Prostate gland (tissue), 2 donors: ENCODE results near the gene SIK2. TPM values are rescaled to one million over a fixed set of nuclear protein-coding genes. Genes with fewer than 3 reads are reported as not detected.

ENCODE experiments used
- DNase-seq: peaks from one replicate; pipeline ENCODE4 v3.0.0-alpha.2; 2019; ENCODE audit warnings: low spot score
- H3K27ac ChIP-seq, 2 donors: fragments of 200-600 bp; sonication (generic); 2 replicates each; pipeline ENCODE4 v1.5.1; 2017 to 2019
- H3K27me3 ChIP-seq: fragments of 200-600 bp; sonication (generic); replicated peaks from 2 replicates; pipeline ENCODE4 v1.5.1; 2019; ENCODE audit not compliant: insufficient read depth
- H3K36me3 ChIP-seq, 2 donors: fragments of 200-600 bp; sonication (generic); 1 replicate in 1 of 2; 2 replicates in 1 of 2; pipeline versions ENCODE4 v1.5.1 to v1.8.1; 2017 to 2019
- H3K4me1 ChIP-seq: fragments of 200-600 bp; sonication (generic); replicated peaks from 2 replicates; pipeline ENCODE4 v1.5.1; 2019
- H3K4me3 ChIP-seq, 2 donors: fragments of 200-600 bp; sonication (generic); 2 replicates each; pipeline ENCODE4 v1.5.1; 2017 to 2019
- H3K9me3 ChIP-seq: fragments of 200-600 bp; sonication (generic); 2 replicates; pipeline ENCODE4 v1.5.1; 2017
- POLR2A ChIP-seq: fragments of 450-650 bp; IDR thresholded peaks from one replicate; pipeline ENCODE4 v1.6.1; 2016; ENCODE audit warnings: antibody characterized with exemption, mild to moderate bottlenecking
- POLR2AphosphoS5 ChIP-seq: sonication (generic); formaldehyde crosslinking; IDR thresholded peaks from one replicate; pipeline ENCODE4 v1.6.1; 2017; ENCODE audit warnings: antibody characterized with exemption
- WGBS: methylation state at CpG from one replicate; pipeline ENCODE4 v1.1.5; 2018; 5-methylcytosine and 5-hydroxymethylcytosine counted together
- intact Hi-C: fragments of 100-400 bp; cut with DNase I; formaldehyde crosslinking; loops from one replicate; pipeline ENCODE4 v1.14.2; 2022
- total RNA-seq, 2 donors: library from RNA; depleted of rRNA; stranded (reverse); fragments of >200 nt; gene quantifications; one replicate each; pipeline ENCODE4 v1.1.0, GENCODE V29; 2016
- TF ChIP-seq, protein P1 (sequence below), 4 experiments: fragments of 200-600 bp in 2 of 4; fragments of 450-650 bp in 2 of 4; sonication (generic) in 2 of 4; IDR thresholded peaks; 1 replicate in 3 of 4; 2 replicates in 1 of 4; pipeline ENCODE4 v1.5.1; 2016 to 2019; ENCODE audit warnings: antibody characterized with exemption in 4 of 4, mild to moderate bottlenecking in 2 of 4, moderate library complexity in 2 of 4

Gene SIK2
- total RNA-seq, 2 donors from 2014 or later = 13.0 to 18.7 TPM

GRCh38 chr11:111601636-111601978 is 642 bp upstream of the SIK2 start:
- intact Hi-C loops = loop anchor here (5.0 kb wide), 1 partner anchor 126 kb away; no protein-coding TSS in a partner anchor
- peak overlapping the region; percentile 96 to 97 for H3K27ac ChIP-seq
- 20% methylated on average over 9 of the region's 9 CpGs for WGBS

DNA sequence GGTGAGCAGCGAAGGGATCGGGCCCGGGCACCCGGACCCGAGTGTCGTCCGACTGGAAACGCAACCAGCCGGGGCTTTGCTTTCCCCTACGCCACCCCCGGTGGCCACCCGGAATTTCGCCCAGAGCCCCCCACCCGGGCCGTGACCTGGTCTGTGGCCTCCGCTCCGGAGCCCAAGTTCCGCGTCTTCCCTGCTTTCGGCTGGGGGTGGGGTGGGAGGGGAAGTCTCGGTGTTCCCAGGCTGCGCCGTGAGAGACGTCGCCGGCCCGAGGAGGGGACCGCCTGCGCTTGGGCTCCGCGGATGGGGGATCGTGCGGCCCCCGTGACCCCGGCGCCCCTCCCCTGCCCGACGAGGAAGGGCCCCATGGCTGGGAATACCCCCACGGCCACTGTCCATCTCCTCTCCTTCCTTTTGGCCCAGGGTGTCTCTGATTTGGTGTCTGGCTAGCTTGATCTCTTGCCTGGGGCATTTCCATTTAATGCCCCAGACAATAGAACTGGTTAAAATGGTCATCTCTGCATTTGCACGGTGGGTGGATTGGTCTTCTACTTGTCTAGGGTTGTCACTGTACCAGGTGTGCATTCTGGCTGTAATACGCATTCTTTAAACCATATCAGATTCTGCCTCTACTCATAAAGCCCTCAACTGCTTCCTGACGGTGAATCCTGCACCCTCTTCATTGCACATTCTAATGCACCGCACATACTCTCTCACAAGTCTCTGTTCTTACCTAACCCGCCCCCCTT is 789 bp downstream of the SIK2 start:
- Histone ChIP-seq H3K9me3 (no peaks in the 10 kb centered on the region), H3K36me3 (no peaks in the 10 kb centered on the region), H3K27ac (peak overlapping the region; percentile 96 to 97), H3K27me3 (no peaks in the 10 kb centered on the region), H3K4me1 (no peaks in the 10 kb centered on the region), H3K4me3 (peak overlapping the region; percentile 79 to 90)
- peak; percentile 16 for DNase-seq
- intact Hi-C loops = loop anchor here (1.0 to 5.0 kb wide), 4 partner anchors 124 to 238 kb away; partner anchors contain the start of gene PPP2R1B
- WGBS = under 1% methylated on average over 44 of the region's 44 CpGs
- TF ChIP-seq POLR2AphosphoS5 (no peak), POLR2A (no peak)
- TF ChIP-seq, protein P1, sequence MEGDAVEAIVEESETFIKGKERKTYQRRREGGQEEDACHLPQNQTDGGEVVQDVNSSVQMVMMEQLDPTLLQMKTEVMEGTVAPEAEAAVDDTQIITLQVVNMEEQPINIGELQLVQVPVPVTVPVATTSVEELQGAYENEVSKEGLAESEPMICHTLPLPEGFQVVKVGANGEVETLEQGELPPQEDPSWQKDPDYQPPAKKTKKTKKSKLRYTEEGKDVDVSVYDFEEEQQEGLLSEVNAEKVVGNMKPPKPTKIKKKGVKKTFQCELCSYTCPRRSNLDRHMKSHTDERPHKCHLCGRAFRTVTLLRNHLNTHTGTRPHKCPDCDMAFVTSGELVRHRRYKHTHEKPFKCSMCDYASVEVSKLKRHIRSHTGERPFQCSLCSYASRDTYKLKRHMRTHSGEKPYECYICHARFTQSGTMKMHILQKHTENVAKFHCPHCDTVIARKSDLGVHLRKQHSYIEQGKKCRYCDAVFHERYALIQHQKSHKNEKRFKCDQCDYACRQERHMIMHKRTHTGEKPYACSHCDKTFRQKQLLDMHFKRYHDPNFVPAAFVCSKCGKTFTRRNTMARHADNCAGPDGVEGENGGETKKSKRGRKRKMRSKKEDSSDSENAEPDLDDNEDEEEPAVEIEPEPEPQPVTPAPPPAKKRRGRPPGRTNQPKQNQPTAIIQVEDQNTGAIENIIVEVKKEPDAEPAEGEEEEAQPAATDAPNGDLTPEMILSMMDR (IDR thresholded peaks at IDR 0.05) = no peak

More at GRCh38 chr11:111601636-111601978, 642 bp upstream of the SIK2 start:
- H3K36me3 ChIP-seq = no peaks in the 10 kb centered on the region
- H3K9me3 ChIP-seq = no peaks in the 10 kb centered on the region
- no peak for DNase-seq
- no peak for TF ChIP-seq POLR2A
- peak overlapping the region; percentile 79 to 90 for H3K4me3 ChIP-seq
- H3K4me1 ChIP-seq = no peaks in the 10 kb centered on the region
- H3K27me3 ChIP-seq = no peaks in the 10 kb centered on the region

DNA sequence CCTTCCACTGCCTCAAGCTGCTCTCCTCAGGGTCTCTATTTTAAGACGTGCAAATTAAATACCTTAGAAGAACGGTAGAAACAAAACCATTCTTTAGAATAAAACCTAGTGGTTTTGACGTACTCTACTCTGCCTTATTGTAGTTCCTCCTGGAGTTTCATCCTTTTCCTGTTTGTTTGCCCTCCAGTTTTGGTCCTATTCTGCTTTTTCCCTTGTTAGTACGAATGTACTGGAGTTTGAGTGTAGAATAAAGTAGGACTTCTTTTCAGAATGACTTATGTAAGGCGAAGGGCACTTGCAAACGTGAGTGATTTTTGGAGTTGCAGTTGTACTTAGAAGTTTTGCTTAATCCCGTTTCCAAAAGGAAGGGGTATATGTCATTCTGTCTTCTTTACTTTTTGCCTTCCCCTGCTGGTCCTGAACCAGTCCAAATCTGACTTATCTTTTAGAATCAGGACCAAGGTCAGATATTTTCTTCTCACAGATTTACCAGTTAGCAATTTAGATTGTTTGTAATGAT is 1.4 kb downstream of the SIK2 start:
- no peak for TF ChIP-seq POLR2AphosphoS5
- TF ChIP-seq, protein P1 (IDR thresholded peaks at IDR 0.05) = peak in 1 of 4 experiments; percentile 6
- no peak for TF ChIP-seq POLR2A

GRCh38 chr11:111604392-111605009 is 2.3 kb downstream of the SIK2 start:
- 40% methylated on average over 9 of the region's 9 CpGs for WGBS
- no peaks in the 10 kb centered on the region for H3K36me3 ChIP-seq
- DNase-seq = no peak
- H3K4me1 ChIP-seq = no peaks in the 10 kb centered on the region
- H3K9me3 ChIP-seq = no peaks in the 10 kb centered on the region
- H3K27me3 ChIP-seq = no peaks in the 10 kb centered on the region
- intact Hi-C loops = loop anchor here (5.0 kb wide), 1 partner anchor 123 kb away; no protein-coding TSS in a partner anchor
- TF ChIP-seq, protein P1 (IDR thresholded peaks at IDR 0.05) = peak; percentile 13 to 65 (median 50)
- TF ChIP-seq POLR2AphosphoS5 = no peak
- H3K27ac ChIP-seq = no peak overlapping the region
- peak overlapping the region in 1 of 2 donors; percentile 90 for H3K4me3 ChIP-seq

More for the DNA sequence above, 1.4 kb downstream of the SIK2 start:
- WGBS = 13% methylated on average over 7 of the region's 7 CpGs
- H3K9me3 ChIP-seq = no peaks in the 10 kb centered on the region
- no peak for DNase-seq
- H3K27ac ChIP-seq = peak overlapping the region; percentile 96 to 97
- peak overlapping the region; percentile 79 to 90 for H3K4me3 ChIP-seq
- H3K27me3 ChIP-seq = no peaks in the 10 kb centered on the region
- no peaks in the 10 kb centered on the region for H3K36me3 ChIP-seq
- no peaks in the 10 kb centered on the region for H3K4me1 ChIP-seq
- intact Hi-C loops = loop anchor here (2.0 to 5.0 kb wide), 3 partner anchors 124 to 237 kb away; partner anchors contain the start of gene PPP2R1B

DNA sequence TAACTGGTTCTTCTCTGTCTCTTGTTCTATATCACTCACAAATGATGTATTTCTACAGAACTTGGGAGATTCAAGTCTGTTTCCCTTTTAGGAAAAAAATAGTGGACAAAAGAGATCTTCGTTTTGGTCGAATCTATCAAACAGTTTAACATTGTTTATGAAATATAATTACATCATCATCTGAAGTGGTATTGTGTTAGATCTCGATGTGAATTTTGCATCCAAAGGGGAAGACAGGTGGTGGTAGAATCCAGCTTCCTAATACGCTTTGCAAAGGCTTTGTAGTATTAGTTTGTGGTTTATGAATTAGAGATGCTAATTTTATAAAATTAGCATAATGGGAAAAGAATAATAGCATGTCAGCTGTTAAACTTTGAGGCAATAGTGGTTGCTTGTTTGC is 3.4 kb downstream of the SIK2 start:
- no peaks in the 10 kb centered on the region for H3K4me1 ChIP-seq
- H3K27me3 ChIP-seq = no peaks in the 10 kb centered on the region
- H3K4me3 ChIP-seq = no peak overlapping the region
- TF ChIP-seq POLR2A = no peak
- TF ChIP-seq, protein P1 (IDR thresholded peaks at IDR 0.05) = no peak
- TF ChIP-seq POLR2AphosphoS5 = no peak
- DNase-seq = no peak
- WGBS = 56% methylated on average over 4 of the region's 4 CpGs
- no peaks in the 10 kb centered on the region for H3K36me3 ChIP-seq
- H3K27ac ChIP-seq = no peak overlapping the region
- intact Hi-C loops = no loop called here
- no peaks in the 10 kb centered on the region for H3K9me3 ChIP-seq
